ENCODE measurements around the gene FOXJ1. TPM values are rescaled to one million over a fixed set of nuclear protein-coding genes. Genes with fewer than 3 reads are reported as not detected.
A peak's percentile ranks its signal among the peaks of the same experiment; 100 is the strongest.

FOXJ1 gene
- total RNA-seq, 1 donor from 2014 or later = 19.0 TPM

DNA sequence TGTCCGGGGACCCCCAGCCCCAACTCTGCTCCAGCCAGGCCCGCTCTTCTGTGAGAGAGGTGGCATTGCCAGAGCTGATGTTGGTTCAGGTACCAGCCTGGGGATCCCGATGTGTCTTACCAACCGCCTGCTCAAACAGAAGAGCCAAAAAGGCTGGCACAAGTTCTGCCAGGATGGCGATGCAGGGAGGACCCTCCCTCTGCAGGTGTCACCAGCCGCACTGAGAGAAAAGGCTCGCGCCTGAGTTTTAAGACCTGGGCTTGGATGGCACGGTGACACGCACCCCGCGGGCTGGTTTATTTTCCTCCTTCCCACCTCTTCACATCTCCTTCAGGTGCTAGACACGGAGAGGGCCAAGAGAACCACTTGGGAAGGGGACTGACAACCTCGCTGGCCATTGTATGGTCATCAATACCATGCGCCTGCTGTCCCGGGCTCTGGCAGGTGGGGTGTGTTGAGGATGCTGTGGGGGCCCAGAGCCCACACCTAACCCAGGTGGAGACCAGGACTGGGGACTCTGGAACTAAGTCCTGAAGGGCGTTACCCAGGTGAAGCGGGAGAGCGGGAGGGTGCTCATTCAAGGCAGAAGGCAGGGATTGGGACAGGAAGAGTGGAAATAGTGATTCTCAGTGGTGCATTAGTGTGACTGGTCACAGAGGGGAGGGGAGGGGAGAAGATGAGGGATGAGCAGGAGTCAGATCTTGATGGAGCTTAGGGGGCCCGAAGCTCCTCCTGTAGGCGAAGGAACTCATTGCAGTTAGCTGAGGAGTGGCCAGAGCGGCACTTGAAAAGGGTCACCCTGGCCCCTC, 16.3 kb downstream of the FOXJ1 start:
- DNase-seq (ENCODE audit: low spot score, unreplicated experiment) = no peak
- no peak overlapping the region for H3K4me3 Mint-ChIP-seq (ENCODE audit: low read depth)
- peaks cover 13% of the 10 kb centered on the region for H3K4me1 Mint-ChIP-seq (ENCODE audit: low read depth)
- H3K27ac Mint-ChIP-seq = no peak overlapping the region
- H3K27me3 Mint-ChIP-seq = no peaks in the 10 kb centered on the region
- no peaks in the 10 kb centered on the region for H3K36me3 Mint-ChIP-seq (ENCODE audit: insufficient read depth)
- peak; percentile 38 for TF ChIP-seq CTCF (IDR thresholded peaks at IDR 0.05; ENCODE audit: unreplicated experiment)
- no peaks in the 10 kb centered on the region for H3K9me3 Mint-ChIP-seq (ENCODE audit: low read depth)

DNA sequence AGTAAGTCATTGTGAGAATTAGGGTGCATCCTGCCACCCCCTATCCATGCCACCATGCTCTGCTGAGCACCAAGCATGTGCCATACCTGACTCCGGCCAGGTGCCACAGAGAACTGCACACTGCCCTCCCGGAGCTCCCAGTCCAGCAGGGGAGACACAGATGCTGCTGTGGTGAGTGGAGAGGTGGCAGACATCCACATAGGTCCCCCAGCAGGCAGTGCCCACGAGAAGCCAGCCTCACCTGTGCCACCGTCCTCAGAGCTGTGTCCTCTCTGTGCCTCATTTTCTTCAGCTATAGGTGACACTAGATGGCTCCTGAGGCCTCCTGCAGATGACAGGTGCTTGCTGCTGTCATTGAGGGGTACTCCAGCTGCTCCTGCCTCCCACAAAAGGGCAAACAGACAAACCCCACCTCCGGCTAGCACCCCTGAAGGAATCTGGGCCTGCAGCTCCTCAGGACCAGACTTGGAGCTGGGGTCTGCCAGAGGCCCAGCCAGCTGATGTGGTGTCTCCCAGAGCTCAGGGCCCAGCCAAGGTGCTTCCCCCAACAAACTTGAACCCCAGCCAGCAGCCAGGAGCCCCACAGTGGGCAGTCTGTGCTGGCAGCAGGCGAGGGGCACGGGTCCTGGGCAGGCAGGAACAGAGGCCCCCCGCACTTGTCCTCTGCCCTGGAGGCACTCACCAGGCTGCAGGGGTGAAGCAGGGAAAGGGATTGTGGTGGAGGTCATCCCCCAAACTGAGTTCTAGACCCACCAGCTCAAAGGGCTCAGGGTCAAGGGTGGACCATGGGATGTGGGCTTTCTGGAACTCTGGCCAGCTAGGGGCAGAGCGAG, 17.1 kb downstream of the FOXJ1 start:
- Mint-ChIP-seq H3K27ac (peak overlapping the region; percentile 71), H3K4me3 (ENCODE audit: low read depth) (no peak overlapping the region), H3K36me3 (ENCODE audit: insufficient read depth) (no peaks in the 10 kb centered on the region), H3K27me3 (peaks cover 5% of the 10 kb centered on the region), H3K4me1 (ENCODE audit: low read depth) (peaks cover 19% of the 10 kb centered on the region), H3K9me3 (ENCODE audit: low read depth) (no peaks in the 10 kb centered on the region)
- no peak for DNase-seq (ENCODE audit: low spot score, unreplicated experiment)
- TF ChIP-seq CTCF (IDR thresholded peaks at IDR 0.05; ENCODE audit: unreplicated experiment) = no peak

DNA sequence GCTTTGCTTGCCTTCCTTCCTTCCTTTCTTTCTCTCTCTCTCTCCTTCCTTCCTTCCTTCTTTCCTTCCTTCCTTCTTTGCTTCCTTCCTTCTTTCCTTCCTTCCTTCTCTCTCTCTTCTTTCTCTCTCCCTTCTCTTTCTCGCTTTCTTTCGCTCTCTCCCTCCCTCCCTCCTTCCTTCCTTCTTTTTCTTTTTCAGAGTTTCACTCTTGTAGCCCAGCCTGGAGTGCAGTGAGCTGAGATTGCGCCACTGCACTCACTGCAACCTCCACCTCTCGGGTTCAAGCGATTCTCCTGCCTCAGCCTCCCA, 17.9 kb downstream of the FOXJ1 start:
- Mint-ChIP-seq H3K36me3 (ENCODE audit: insufficient read depth) (no peaks in the 10 kb centered on the region), H3K27ac (no peak overlapping the region), H3K9me3 (ENCODE audit: low read depth) (no peaks in the 10 kb centered on the region), H3K4me3 (ENCODE audit: low read depth) (no peak overlapping the region), H3K27me3 (peaks cover 5% of the 10 kb centered on the region), H3K4me1 (ENCODE audit: low read depth) (peaks cover 19% of the 10 kb centered on the region)
- DNase-seq (ENCODE audit: low spot score, unreplicated experiment) = no peak
- TF ChIP-seq CTCF (IDR thresholded peaks at IDR 0.05; ENCODE audit: unreplicated experiment) = no peak

DNA sequence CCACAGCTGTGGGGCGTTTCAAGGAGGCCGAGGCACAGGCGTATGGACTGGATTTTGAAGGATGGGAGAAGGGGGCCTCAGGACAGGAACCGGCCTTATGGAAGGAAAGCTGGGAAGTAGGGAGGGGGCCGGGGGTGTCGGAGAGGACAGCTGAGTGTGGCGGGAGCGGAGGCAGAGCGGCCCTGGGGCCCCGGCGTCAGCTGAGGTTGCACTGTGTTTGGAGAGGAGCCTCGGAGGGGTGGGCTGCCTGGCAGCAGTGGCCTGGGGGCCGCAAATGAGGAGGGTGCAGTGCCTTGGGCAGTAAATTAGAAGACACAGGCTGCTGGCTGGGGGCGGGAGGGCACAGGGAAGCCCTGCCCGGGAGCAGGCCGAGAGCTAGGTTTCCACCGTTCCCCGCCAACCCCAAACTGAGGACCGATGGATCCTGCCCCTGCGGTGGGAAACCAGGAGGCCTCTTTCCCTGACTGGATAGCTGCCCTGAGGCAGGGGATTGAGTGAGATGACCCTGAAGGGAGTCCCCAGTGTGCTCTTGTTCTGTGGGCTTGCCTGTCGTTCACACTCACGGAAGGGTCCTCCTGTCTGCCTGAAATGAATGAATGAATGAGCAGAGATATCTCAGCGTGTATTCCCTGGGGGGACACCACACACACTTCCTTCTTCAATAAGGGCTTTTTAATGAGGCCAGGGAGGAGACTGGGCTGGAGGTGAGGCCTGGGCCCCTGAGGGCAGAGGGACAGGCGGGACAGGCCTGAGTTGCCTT, 18.4 kb downstream of the FOXJ1 start:
- Mint-ChIP-seq H3K4me1 (ENCODE audit: low read depth) (peaks cover 19% of the 10 kb centered on the region), H3K9me3 (ENCODE audit: low read depth) (no peaks in the 10 kb centered on the region), H3K36me3 (ENCODE audit: insufficient read depth) (no peaks in the 10 kb centered on the region), H3K27ac (peak overlapping the region; percentile 31), H3K4me3 (ENCODE audit: low read depth) (no peak overlapping the region), H3K27me3 (peaks cover 5% of the 10 kb centered on the region)
- no peak for TF ChIP-seq CTCF (IDR thresholded peaks at IDR 0.05; ENCODE audit: unreplicated experiment)
- DNase-seq (ENCODE audit: low spot score, unreplicated experiment) = no peak

- Mint-ChIP-seq H3K4me1 (ENCODE audit: low read depth) (peaks cover 16% of the 10 kb centered on the region), H3K27me3 (peaks cover 5% of the 10 kb centered on the region), H3K9me3 (ENCODE audit: low read depth) (no peaks in the 10 kb centered on the region), H3K27ac (no peak overlapping the region), H3K4me3 (ENCODE audit: low read depth) (no peak overlapping the region), H3K36me3 (ENCODE audit: insufficient read depth) (no peaks in the 10 kb centered on the region)
- DNase-seq (ENCODE audit: low spot score, unreplicated experiment) = no peak
- TF ChIP-seq CTCF (IDR thresholded peaks at IDR 0.05; ENCODE audit: unreplicated experiment) = no peak
These were observed 19.1 kb downstream of the FOXJ1 start for GRCh38 chr17:76121932-76122430.

Data from progenitor cell of endocrine pancreas (in vitro differentiated cells).